ENCODE data around the gene FHOD3. TPM values are rescaled to one million over a fixed set of nuclear protein-coding genes. Genes with fewer than 3 reads are reported as not detected.

FHOD3 gene
- total and polyA plus RNA-seq, 9 of the 15 experiments (the other 6 are each of a cell fraction or from before 2014, with no cell fraction given), result 0.11 TPM; not detected in 8

- DNase-seq (ENCODE audit: extremely low read depth in 1 of 4, low spot score in 3 of 4) (no peak), FAIRE-seq (no peak), ATAC-seq (no peak; the same call in 2 of the 3 replicates)
- 1% methylated on average over 10 of the region's 10 CpGs for WGBS (ENCODE audit: insufficient coverage, low coverage, missing lambda C conversion rate)
- no peak overlapping the region for H3K4me2 ChIP-seq (ENCODE audit: insufficient read depth, low read length)
- ChIA-PET CTCF (ENCODE audit: low intra/inter-chr PET ratio) (no interaction called here), POLR2A (interaction anchor here (0.6 to 1.0 kb wide), 2 partner anchors 22 kb away, joined by 3 to 4 read pairs; no protein-coding TSS in a partner anchor)
- in situ Hi-C loops (cut with MboI), result no loop called here
- BruUV-seq (replicated peaks), result no TSS peak
- H3K27me3 ChIP-seq (ENCODE audit: control insufficient read depth in 2 of 2, insufficient read depth in 2 of 2, low read length in 2 of 2), result peaks cover 12 to 40% of the 10 kb centered on the region in 2 experiments; a peak in 3 of 5 replicates
- no peaks in the 10 kb centered on the region for H3K9me1 ChIP-seq (ENCODE audit: control insufficient read depth, insufficient read depth, low read length)
- H3K79me2 ChIP-seq (ENCODE audit: control insufficient read depth, insufficient read depth, low read length), result no peaks in the 10 kb centered on the region
- H3K9me3 ChIP-seq (replicated peaks; ENCODE audit: control insufficient read depth, insufficient read depth, low read depth, low read length), result no peaks in the 10 kb centered on the region
- H3K9ac ChIP-seq (ENCODE audit: insufficient read depth in 1 of 2, low read depth in 2 of 2, low read length in 2 of 2), result no peak overlapping the region
- intact Hi-C loops (cut with micrococcal nuclease), result loop anchor here (5.0 kb wide), 1 partner anchor 105 kb away; no protein-coding TSS in a partner anchor
- no peaks in the 10 kb centered on the region for H3K4me1 ChIP-seq (replicated peaks in 1 of 2; ENCODE audit: control insufficient read depth in 2 of 2, insufficient read depth in 2 of 2, low read length in 2 of 2)
- no peak overlapping the region for H3K27ac ChIP-seq (ENCODE audit: extremely low read depth, low read depth, low read length)
- H3K36me3 ChIP-seq (ENCODE audit: control insufficient read depth, insufficient read depth, low read length), result no peaks in the 10 kb centered on the region
- H4K20me1 ChIP-seq (replicated peaks; ENCODE audit: control insufficient read depth, insufficient read depth, low read length), result peaks cover 9% of the 10 kb centered on the region; the same call in 1 of the 2 replicates
- H3K4me3 ChIP-seq, result no peak overlapping the region
- TF ChIP-seq SIX5 (IDR thresholded peaks at IDR 0.05; ENCODE audit: borderline replicate concordance in 1 of 2, insufficient read depth in 1 of 2, low read depth in 1 of 2, low read length in 2 of 2), result no peak
- TF ChIP-seq ID3 (CRISPR knock-in tag; IDR thresholded peaks at IDR 0.05), result no peak
- no peak for TF ChIP-seq ID3 (tag; IDR thresholded peaks at IDR 0.05)
- no peak for TF ChIP-seq GABPA (tag; conservative IDR thresholded peaks at IDR 0.05; ENCODE audit: low read depth)
- TF ChIP-seq SOX6 (IDR thresholded peaks at IDR 0.05), result no peak
- no peak for TF ChIP-seq WHSC1 (IDR thresholded peaks at IDR 0.05; ENCODE audit: low read length)
- TF ChIP-seq SAP30 (IDR thresholded peaks at IDR 0.05; ENCODE audit: borderline replicate concordance, insufficient read depth, low read depth, low read length, poor library complexity, severe bottlenecking), result no peak
- no peak for TF ChIP-seq ZNF589 (CRISPR knock-in tag; IDR thresholded peaks at IDR 0.05; ENCODE audit: low read depth)
- H2AFZ ChIP-seq (ENCODE audit: low read depth, low read length), result no peak overlapping the region
Observed at GRCh38 chr18:36702401-36703013, 405.0 kb downstream of the FHOD3 start.

All from K562 (cell line).